MM.1S (cell line): Measurements from ENCODE around the gene OR4D9.

Experiments
- CTCF ChIP-seq: fragments of 300-600 bp; sonication (generic); IDR thresholded peaks from 2 replicates; pipeline ENCODE4 v1.5.1; 2016; ENCODE audit warnings: antibody characterized with exemption, low read length, mixed read lengths
- EZH2 ChIP-seq: fragments of 300-600 bp; sonication (generic); optimal IDR thresholded peaks from 2 replicates; pipeline ENCODE3; 2017; ENCODE audit warnings: low read depth, mild to moderate bottlenecking, antibody characterized with exemption, low read length, mixed read lengths
- EZH2phosphoT487 ChIP-seq: fragments of 300-600 bp; sonication (generic); IDR thresholded peaks from 2 replicates; pipeline ENCODE4 v1.6.1; 2018; ENCODE audit warnings: antibody characterized with exemption, low read length

- TF ChIP-seq CTCF, result no peak
- TF ChIP-seq EZH2, result no peak
- TF ChIP-seq EZH2phosphoT487, result no peak
Observed at GRCh38 chr11:59560702-59561473, 49.5 kb downstream of the OR4D9 start.
